ENCODE data around the gene CDH18.

Gene CDH18

GRCh38 chr5:19927919-19928318, 60.1 kb downstream of the CDH18 start:
- DNase-seq, result no peak

GRCh38 chr5:19927170-19927569, 60.8 kb downstream of the CDH18 start:
- no peak for DNase-seq

- DNase-seq, result no peak
These were observed 64.3 kb downstream of the CDH18 start for GRCh38 chr5:19923742-19924141.

DNA sequence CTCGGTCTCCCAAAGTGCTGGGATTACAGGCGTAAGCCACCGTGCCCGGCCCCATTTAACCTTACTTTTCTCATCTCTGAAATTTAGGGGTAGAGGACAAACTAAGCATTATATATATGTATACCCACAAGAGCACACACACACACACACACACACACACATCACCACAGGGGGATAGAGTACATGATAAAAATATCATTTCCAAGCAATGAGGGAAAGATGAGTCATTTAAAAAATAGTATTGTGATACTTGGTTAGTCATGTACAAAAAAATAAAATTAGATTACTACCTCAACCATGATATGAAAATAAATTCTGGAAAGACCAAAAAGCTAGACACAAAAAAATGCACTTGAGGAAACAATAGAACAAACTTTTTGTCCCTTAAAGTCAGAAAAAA, 67.2 kb downstream of the CDH18 start:
- no peak for DNase-seq

- no peak for DNase-seq
These were observed 69.2 kb downstream of the CDH18 start for GRCh38 chr5:19918780-19919179.

GRCh38 chr5:19917588-19918122, 70.3 kb downstream of the CDH18 start:
- DNase-seq, result no peak

DNA sequence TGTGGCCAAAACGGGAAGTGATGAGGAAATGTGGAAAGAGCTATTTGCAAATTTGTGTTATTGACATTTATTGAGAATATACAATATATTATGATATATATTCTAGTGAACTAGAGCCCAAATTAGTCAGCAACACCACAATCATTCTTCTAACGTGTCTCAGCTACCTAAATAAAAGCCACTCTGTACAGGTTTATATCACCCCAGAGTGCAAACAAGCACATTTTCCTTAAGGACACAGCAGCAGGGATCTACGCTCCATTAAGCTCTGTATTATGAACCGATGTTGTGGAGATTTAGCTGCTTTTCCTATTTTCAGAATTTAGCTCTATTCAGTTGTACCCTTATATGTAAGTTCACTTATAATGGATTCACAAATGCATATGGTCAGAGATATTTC, 77.9 kb downstream of the CDH18 start:
- no peak for DNase-seq

DNA sequence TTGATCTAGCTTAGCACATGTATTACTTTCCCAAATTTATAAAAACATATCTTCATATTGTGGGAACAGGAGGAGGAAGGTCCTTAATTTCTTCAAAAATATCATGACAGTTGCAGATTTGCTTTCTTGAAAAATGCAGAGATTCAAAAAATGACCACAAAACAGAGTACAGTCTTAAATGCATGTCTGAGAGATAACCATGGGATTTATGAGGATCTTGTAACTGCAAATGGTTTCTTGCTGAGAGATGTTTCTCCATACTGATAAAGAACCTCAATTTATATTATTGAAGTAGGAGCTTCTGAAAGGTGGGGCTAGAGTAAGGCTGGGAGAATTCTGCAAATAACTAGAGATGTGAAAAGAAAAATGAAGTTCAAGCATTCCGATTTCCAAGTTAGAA, 83.2 kb downstream of the CDH18 start:
- DNase-seq, result no peak

DNA sequence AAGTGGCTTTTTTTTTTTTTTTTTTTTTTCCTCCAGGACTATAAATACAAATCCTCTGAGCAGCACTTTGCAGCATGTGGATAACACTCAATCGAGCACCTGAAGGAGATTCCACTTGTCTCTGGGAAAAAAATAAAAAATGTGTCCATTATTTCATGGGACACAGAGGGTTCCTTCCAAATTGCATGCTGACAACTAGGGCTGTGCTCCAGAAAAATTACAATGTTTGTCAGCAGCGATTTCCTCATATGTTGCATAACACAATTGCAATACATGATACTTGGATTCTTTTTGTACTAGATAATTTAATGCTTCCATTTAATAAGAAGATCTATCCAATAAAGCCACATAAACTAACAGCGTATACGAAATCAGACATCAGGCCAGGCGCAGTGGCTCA, 84.4 kb downstream of the CDH18 start:
- no peak for DNase-seq

DNA sequence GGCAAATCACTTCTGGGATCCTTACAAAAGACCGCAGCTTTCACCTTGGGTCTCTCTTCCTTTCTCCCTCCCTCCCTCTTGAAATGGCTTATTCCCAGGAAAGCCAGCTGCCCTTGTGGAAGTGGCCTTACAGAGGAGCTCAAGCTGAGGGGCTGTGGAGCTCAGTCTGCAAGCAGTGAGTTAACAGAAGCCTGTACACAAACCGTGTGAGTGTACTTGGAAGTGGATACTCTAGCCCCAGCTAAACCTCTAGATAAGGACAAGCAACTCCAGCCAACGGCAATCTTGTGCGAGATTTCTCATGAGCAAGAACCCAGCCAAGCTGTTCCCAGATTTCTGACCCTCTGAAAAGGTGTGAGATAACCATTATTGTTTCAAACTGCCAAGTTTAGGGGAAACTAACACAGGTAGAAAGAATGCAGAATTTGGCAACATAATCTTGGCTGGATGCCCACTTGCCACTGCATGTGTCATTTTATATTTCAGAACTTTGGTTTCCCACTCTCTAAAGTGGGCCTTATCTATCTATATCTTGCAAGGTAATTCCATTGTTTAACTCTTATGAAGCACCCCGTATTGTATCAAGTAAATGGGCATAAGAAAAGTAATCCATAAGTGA, 85.6 kb downstream of the CDH18 start:
- no peak for DNase-seq

DNA sequence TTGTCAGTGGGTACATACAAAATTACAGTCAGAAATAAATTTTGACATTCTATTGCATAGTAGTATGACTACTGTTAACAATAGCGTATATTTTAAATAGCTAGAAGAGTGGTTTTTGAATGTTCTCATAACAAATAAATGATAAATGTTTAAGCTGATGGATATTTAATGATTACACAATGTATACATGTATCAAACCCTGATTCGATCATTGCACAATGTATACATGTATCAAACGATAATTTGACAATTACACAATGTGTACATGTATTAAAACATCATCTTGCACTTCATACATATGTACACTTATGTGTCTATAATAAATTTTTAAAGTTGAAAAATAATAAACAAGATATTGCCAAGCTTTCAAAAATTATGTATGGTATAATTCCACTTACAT, 87.7 kb downstream of the CDH18 start:
- DNase-seq, result no peak

GRCh38 chr5:19891658-19892057, 96.3 kb downstream of the CDH18 start:
- no peak for DNase-seq

GRCh38 chr5:19886123-19886917, 101.7 kb downstream of the CDH18 start:
- no peak for DNase-seq

GRCh38 chr5:19885040-19885824, 102.8 kb downstream of the CDH18 start:
- DNase-seq, result no peak

DNA sequence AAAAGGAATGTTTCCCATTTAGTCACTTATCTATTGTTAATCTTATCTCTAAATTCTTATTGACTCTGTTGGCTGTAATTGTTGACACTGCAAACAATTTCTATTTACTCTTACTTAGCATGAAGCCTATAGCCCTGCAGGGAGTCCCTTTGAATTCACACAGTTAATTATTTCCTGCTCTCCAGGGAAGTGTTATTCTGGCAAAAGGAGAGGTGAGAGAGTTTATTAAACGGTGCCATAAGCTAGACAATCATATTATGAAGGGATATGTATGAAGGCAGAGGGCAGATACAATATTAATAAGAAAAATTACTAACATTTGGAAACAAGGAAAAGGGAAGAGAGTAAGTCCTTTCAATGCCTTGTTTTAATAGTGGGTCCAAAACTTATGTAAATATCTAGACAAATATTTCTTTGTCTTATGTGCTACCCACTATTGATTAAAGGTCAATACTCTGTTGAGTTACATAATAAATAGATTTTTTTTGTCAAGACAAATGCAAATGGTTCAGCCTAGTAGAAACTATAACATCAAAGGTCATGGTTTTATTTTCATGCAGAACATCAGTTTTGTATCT, 107.1 kb downstream of the CDH18 start:
- DNase-seq, result no peak

DNA sequence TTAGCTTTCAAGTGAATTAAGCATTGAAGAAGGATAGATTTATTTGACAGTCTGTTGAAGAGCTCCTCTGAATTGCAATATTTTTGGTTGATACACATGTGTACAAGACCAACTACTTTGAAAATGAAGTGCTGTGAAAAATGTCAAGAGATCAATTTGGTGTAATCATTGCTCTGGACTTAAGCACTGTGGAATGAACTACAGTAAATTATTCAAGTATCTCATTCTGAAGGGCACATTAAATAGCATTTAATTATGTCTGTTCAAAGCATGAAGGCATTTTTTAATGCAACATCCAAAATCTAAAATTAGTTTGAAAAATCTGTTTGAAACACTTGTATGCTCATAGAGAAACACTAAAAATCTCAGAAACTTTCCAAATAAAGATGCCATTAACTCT, 107.5 kb downstream of the CDH18 start:
- DNase-seq, result no peak

DNA sequence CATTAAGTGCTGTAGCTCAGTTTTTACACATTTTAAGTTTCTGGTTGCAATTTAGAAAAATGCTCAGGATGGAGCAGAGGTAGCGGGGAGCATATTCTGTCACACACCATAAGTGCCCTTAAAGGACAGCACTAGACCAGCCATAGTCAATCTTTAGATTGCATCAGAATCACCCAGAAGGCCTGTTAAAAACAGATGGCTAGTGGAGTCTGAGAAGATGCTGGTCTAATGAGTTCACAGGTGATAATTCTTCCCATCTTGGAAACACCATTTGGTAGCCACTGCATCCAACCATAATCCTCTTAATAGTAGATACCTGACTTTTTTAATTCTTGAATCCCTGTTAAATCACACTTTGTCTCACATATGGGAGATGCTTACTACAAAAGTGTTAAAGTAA, 113.2 kb downstream of the CDH18 start:
- DNase-seq, result no peak

DNA sequence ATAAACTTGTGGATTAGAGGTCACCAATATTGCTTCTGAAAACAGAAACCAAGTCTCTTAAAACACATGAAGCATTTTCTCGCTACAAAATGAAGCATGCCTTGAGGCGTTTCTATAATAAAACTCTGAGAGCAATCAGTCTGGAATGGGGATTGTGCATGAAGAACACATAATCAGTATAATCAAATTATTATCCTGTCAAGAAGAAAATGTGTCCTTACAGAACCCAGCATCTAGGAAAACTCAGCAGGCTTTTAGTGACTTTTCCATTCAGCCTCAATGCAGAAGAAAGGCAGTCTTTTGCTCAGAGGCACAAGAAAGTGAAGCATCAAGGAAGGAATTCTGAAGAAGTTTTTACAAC, 121.9 kb downstream of the CDH18 start:
- DNase-seq, result no peak

- no peak for DNase-seq
These were observed 122.5 kb downstream of the CDH18 start for GRCh38 chr5:19865336-19866089.

DNA sequence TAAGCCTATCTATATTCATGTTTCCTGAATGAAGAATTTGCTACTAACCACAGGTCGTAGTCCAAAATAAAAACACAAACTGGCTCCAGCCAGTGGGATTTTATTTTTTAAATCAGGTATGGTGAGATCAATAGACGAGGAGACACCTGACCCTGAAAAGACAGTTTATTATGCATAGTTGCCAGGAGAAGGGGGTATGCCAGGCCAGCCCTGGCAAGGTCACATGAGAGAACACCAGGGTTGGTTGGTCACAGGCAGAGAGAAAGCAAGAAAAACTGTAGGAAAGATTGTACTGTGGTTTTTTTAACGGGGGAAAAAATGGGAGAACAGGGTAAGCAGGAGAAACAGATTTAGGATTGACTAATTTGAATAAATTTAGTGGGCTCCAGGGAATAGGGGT, 125.3 kb downstream of the CDH18 start:
- no peak for DNase-seq

GRCh38 chr5:19859020-19859419, 129.0 kb downstream of the CDH18 start:
- DNase-seq, result no peak

- DNase-seq, result no peak
These were observed 132.1 kb downstream of the CDH18 start for GRCh38 chr5:19855931-19856330.

- no peak for DNase-seq
These were observed 132.5 kb downstream of the CDH18 start for GRCh38 chr5:19855453-19855852.

Measured in activated CD4-positive, alpha-beta T cell treated with anti-CD3 and anti-CD28 coated beads, Interleukin-2, amount 50 U/mL, for 4 hours (primary cell).